ENCODE data around the gene SEC24D.

Gene SEC24D

DNA sequence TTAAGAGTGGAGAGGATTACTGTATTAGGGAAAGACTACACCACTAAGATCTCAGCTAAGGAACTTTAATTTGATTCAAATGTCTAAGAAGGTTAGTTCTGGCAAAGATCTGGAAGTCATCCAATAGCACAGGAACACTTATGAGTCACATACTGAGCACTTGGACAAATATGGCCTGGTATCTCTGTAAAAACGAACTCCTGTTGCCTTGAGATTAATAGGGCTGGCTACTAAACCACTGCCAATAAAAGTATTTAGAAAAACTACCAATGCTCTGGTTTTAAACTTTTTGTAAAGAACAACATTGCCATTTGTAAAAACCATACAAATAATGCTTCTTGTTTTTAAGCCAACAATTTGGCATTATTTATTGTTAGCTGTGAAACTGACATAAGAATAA is 70.5 kb downstream of the SEC24D start:
- Histone ChIP-seq H3K27me3 (ENCODE audit: control insufficient read depth, insufficient read depth, low read length) (no peaks in the 10 kb centered on the region), H3K4me3 (ENCODE audit: low read length) (no peak overlapping the region), H3K36me3 (ENCODE audit: control insufficient read depth, low read depth, low read length) (peaks cover 62% of the 10 kb centered on the region), H3K9me3 (ENCODE audit: control insufficient read depth, low read depth, low read length) (no peaks in the 10 kb centered on the region), H3K27ac (ENCODE audit: low read length) (no peak overlapping the region), H3K9ac (ENCODE audit: low read length) (no peak overlapping the region), H3K4me1 (ENCODE audit: control insufficient read depth, low read depth, low read length) (no peaks in the 10 kb centered on the region)

DNA sequence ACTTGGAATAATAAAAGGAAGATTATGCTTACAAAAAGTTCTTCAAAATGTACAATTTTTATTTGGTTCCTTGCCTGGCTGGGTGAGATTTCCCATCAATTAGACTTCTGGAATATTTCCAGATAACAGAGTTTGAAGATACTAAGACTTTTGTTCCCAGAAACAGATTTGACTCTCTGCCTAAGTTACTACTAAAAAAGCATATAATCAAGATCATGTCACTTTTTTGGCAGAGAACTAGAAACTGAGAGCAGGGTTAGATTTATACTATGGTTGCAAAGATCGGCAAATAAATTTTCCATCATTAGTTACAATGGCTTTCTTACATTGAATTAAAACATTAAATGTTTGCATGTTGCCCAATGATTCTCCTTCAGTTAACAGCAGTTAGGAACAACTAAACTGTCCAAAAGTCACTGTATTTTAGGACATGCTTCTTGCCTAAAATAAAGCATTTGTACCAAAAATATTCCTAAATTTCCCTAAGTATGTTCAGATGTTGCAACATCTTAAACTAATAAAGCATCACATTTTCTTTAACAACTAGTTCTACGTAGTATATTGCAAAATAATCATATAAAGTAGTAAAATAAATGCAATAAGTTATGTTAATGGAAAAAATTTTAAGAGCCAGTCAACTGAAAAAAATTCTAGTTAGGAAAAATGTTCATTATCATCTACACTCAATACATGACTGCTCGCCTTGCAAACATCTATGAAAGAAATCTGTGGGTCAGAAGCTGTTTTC is 73.0 kb downstream of the SEC24D start:
- no peak overlapping the region for H3K9ac ChIP-seq (ENCODE audit: low read length)
- peaks cover 67% of the 10 kb centered on the region for H3K36me3 ChIP-seq (ENCODE audit: control insufficient read depth, low read depth, low read length)
- H3K27me3 ChIP-seq (ENCODE audit: control insufficient read depth, insufficient read depth, low read length) = no peaks in the 10 kb centered on the region
- H3K27ac ChIP-seq (ENCODE audit: low read length) = no peak overlapping the region
- H3K4me3 ChIP-seq (ENCODE audit: low read length) = no peak overlapping the region
- H3K4me1 ChIP-seq (ENCODE audit: control insufficient read depth, low read depth, low read length) = no peaks in the 10 kb centered on the region
- no peaks in the 10 kb centered on the region for H3K9me3 ChIP-seq (ENCODE audit: control insufficient read depth, low read depth, low read length)

DNA sequence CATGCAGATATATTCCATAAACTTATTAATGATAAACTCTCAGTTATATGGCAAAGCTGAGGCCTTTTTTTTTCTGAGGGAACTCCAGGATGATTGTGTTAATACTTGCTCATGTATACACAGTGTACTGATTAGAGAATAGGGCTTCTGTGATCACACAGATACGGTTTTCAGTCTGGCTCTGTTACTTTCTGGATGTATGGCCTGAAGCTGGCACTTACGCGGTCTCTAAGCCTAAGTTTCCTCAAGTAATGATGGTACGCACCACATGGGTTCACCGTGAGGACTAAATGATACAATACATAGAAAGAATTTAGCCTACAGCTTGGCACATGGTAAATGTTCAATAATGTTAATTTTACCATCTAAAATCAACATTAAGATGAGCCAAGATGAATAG is 73.8 kb downstream of the SEC24D start:
- Histone ChIP-seq H3K4me3 (ENCODE audit: low read length) (no peak overlapping the region), H3K27me3 (ENCODE audit: control insufficient read depth, insufficient read depth, low read length) (no peaks in the 10 kb centered on the region), H3K9me3 (ENCODE audit: control insufficient read depth, low read depth, low read length) (no peaks in the 10 kb centered on the region), H3K4me1 (ENCODE audit: control insufficient read depth, low read depth, low read length) (no peaks in the 10 kb centered on the region), H3K9ac (ENCODE audit: low read length) (no peak overlapping the region), H3K27ac (ENCODE audit: low read length) (no peak overlapping the region), H3K36me3 (ENCODE audit: control insufficient read depth, low read depth, low read length) (peaks cover 67% of the 10 kb centered on the region)

DNA sequence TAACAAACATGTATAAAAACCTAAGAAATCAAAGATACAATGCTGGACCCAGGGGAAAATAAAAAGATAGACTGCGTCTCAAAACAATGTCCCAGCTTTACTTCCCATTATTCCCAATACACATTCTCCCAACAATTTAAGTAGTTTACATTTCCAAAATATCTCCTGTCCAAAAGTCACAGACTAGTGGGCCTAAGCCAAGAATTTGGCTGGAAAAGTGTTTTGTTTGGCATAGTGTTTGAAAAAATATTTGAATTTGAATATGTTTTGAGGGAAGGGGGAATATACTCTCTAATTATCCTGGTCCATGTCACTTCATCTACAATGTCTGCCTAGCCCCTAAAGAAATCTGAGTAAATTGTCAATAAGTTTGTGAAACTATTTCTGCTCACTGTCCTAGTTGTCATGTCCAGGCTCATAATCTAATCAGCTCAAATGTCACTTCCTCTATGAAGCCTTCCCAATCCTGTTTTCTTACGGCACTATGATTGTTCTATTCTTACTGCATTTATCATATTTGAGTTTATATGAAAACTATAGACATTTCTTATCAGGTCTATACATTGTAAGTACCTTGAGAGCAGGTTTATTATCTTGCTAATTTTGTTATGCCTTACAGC is 74.4 kb downstream of the SEC24D start:
- Histone ChIP-seq H3K4me1 (ENCODE audit: control insufficient read depth, low read depth, low read length) (no peaks in the 10 kb centered on the region), H3K9ac (ENCODE audit: low read length) (no peak overlapping the region), H3K4me3 (ENCODE audit: low read length) (no peak overlapping the region), H3K36me3 (ENCODE audit: control insufficient read depth, low read depth, low read length) (peaks cover 65% of the 10 kb centered on the region), H3K27me3 (ENCODE audit: control insufficient read depth, insufficient read depth, low read length) (no peaks in the 10 kb centered on the region), H3K9me3 (ENCODE audit: control insufficient read depth, low read depth, low read length) (no peaks in the 10 kb centered on the region), H3K27ac (ENCODE audit: low read length) (no peak overlapping the region)

DNA sequence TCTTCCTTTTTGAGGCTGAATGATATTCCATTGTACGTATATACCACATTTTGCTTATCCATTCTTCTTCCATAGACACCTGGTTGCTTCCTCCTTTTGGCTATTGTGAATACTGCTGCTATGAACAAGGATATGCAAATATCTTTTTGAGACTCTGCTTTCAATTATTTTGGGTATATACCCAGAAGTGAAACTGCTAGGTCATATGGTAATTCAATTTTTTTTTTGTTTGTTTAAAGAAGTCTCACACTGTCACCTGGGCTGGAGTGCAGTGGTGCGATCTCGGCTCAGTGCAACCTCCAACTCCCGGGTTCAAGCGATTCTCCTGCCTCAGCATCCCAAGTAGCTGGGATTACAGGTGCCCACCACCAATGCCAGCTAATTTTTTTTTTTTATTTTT is 75.4 kb downstream of the SEC24D start:
- no peak overlapping the region for H3K9ac ChIP-seq (ENCODE audit: low read length)

DNA sequence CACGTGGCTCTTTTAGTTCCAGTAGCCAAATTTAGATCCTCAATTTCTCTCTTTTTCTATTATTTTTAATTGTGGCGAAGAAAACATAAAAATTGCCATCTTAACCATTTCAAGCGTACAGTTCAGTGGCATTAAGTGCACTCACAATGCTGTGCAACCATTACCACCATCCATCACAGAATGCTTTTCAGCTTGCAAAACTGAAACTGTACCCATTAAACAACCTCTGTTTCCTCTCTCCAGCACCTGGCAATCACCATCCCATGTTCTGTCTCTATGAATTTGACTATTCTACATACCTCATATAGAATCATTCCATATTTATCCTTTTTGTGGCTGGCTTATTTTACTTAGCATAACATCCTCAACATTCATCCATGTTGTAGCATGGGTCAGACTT is 75.8 kb downstream of the SEC24D start:
- Histone ChIP-seq H3K9ac (ENCODE audit: low read length) (no peak overlapping the region), H3K4me3 (ENCODE audit: low read length) (no peak overlapping the region), H3K36me3 (ENCODE audit: control insufficient read depth, low read depth, low read length) (peaks cover 59% of the 10 kb centered on the region), H3K27ac (ENCODE audit: low read length) (no peak overlapping the region), H3K27me3 (ENCODE audit: control insufficient read depth, insufficient read depth, low read length) (no peaks in the 10 kb centered on the region), H3K9me3 (ENCODE audit: control insufficient read depth, low read depth, low read length) (no peaks in the 10 kb centered on the region), H3K4me1 (ENCODE audit: control insufficient read depth, low read depth, low read length) (peaks cover 5% of the 10 kb centered on the region)

More for the DNA sequence above, 75.4 kb downstream of the SEC24D start:
- H3K27ac ChIP-seq (ENCODE audit: low read length) = no peak overlapping the region
- no peaks in the 10 kb centered on the region for H3K27me3 ChIP-seq (ENCODE audit: control insufficient read depth, insufficient read depth, low read length)
- H3K36me3 ChIP-seq (ENCODE audit: control insufficient read depth, low read depth, low read length) = peaks cover 60% of the 10 kb centered on the region
- peaks cover 5% of the 10 kb centered on the region for H3K4me1 ChIP-seq (ENCODE audit: control insufficient read depth, low read depth, low read length)
- no peaks in the 10 kb centered on the region for H3K9me3 ChIP-seq (ENCODE audit: control insufficient read depth, low read depth, low read length)
- H3K4me3 ChIP-seq (ENCODE audit: low read length) = no peak overlapping the region

DNA sequence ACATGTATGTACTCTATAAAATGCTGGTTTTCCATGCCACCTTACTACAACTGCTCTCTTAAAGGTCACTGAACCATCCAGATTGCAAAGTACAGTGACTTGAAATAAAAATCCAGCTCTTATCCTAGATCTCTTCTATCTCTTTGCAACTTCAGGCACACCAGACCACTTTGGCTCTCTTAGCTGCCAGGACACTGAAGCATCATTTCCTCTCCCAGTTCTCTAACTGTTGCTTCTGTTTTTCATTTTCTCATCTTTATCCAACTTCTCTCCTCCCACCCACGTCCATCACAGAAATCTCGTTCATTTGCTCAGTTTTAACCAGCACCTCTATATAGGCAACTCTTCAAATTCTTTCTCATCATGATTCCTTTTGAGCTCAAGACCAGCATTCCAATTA is 76.4 kb downstream of the SEC24D start:
- Histone ChIP-seq H3K27ac (ENCODE audit: low read length) (no peak overlapping the region), H3K27me3 (ENCODE audit: control insufficient read depth, insufficient read depth, low read length) (no peaks in the 10 kb centered on the region), H3K9ac (ENCODE audit: low read length) (no peak overlapping the region), H3K9me3 (ENCODE audit: control insufficient read depth, low read depth, low read length) (no peaks in the 10 kb centered on the region), H3K36me3 (ENCODE audit: control insufficient read depth, low read depth, low read length) (peaks cover 53% of the 10 kb centered on the region), H3K4me3 (ENCODE audit: low read length) (no peak overlapping the region), H3K4me1 (ENCODE audit: control insufficient read depth, low read depth, low read length) (peaks cover 5% of the 10 kb centered on the region)

DNA sequence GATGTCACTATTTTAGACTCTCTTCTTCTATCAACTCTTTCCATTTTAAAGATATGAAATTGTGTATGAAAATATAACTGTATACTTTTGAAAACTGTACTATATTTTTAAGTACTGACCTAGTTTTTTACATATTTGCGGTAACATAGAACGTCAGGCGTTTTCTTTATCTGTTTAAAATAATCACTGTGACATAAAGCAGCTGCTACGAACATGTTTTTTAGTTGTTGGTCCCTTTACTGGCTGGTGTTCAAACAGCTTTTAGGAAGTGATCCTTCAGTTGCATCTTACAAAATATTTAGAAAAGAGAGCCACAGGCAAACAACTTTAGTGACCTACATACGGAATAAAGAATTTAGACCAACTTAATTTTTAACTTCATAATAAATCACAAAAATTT is 77.6 kb downstream of the SEC24D start:
- H3K9me3 ChIP-seq (ENCODE audit: control insufficient read depth, low read depth, low read length) = no peaks in the 10 kb centered on the region
- H3K4me3 ChIP-seq (ENCODE audit: low read length) = no peak overlapping the region
- no peaks in the 10 kb centered on the region for H3K27me3 ChIP-seq (ENCODE audit: control insufficient read depth, insufficient read depth, low read length)
- H3K9ac ChIP-seq (ENCODE audit: low read length) = no peak overlapping the region
- peaks cover 49% of the 10 kb centered on the region for H3K36me3 ChIP-seq (ENCODE audit: control insufficient read depth, low read depth, low read length)
- H3K4me1 ChIP-seq (ENCODE audit: control insufficient read depth, low read depth, low read length) = peaks cover 5% of the 10 kb centered on the region
- no peak overlapping the region for H3K27ac ChIP-seq (ENCODE audit: low read length)

DNA sequence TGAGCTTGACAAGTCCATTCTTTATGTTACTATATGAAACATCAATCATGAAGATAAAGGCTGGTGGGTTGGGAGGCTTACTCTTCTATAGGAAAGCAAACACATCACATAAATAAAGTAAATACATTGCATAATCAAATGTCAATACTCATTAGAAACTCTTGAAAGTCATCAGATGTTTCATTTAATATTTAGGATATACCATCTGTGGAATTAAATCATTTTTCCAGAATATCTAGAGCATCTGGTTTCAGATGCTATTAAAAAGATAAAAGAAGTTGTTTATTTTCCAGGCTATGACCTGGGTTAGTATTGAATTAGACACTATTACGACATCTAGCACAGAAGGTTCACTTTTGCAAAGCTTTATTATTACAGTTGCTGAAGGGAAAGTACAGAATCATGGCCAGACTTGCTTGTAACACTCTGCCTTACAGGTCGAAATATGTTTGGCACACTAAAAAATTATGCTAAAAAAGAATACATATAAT is 78.1 kb downstream of the SEC24D start:
- no peak overlapping the region for H3K27ac ChIP-seq (ENCODE audit: low read length)
- no peak overlapping the region for H3K9ac ChIP-seq (ENCODE audit: low read length)
- H3K4me3 ChIP-seq (ENCODE audit: low read length) = no peak overlapping the region
- H3K36me3 ChIP-seq (ENCODE audit: control insufficient read depth, low read depth, low read length) = peaks cover 48% of the 10 kb centered on the region
- no peaks in the 10 kb centered on the region for H3K27me3 ChIP-seq (ENCODE audit: control insufficient read depth, insufficient read depth, low read length)
- H3K9me3 ChIP-seq (ENCODE audit: control insufficient read depth, low read depth, low read length) = no peaks in the 10 kb centered on the region
- H3K4me1 ChIP-seq (ENCODE audit: control insufficient read depth, low read depth, low read length) = peaks cover 5% of the 10 kb centered on the region

DNA sequence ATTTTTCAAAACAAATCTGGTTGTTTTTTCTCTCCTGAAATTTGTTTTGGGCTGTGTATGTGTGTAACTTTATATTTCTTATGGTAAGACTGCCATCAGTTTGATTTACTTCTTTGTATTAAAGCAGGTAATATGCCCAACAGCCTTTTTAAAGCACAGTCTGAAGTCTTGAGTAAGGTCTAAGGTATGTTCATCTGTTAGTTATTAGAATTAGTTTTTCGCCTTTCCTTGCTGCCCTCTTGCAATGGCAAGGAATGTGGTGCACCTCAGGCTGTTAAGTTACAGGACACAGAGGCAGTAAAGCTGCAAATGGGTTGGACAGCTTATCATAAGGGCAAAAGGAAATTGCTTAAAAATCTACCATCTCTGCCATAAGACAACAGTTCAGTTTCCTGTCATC is 79.0 kb downstream of the SEC24D start:
- H3K36me3 ChIP-seq (ENCODE audit: control insufficient read depth, low read depth, low read length) = peaks cover 49% of the 10 kb centered on the region

DNA sequence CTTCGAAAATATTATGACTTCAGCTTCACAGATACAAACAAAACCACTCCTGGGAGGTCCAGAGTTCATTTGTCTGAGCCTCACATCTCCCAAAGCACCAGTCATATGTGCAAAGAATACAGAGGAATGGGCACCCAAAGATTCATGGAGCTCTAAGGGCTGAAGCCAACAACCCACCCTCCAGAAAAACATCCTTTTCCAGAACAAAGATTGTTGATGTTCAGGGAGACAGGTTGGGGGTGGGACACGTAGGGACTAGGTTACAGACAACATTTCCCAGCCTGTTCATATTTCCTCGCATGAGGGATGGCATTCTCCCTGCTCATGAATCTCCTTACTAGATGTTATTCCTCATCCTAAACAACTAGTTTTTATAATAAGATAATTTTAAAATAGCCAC is 79.5 kb downstream of the SEC24D start:
- Histone ChIP-seq H3K36me3 (ENCODE audit: control insufficient read depth, low read depth, low read length) (peaks cover 51% of the 10 kb centered on the region), H3K4me3 (ENCODE audit: low read length) (no peak overlapping the region), H3K9me3 (ENCODE audit: control insufficient read depth, low read depth, low read length) (no peaks in the 10 kb centered on the region), H3K9ac (ENCODE audit: low read length) (no peak overlapping the region), H3K4me1 (ENCODE audit: control insufficient read depth, low read depth, low read length) (peaks cover 5% of the 10 kb centered on the region), H3K27ac (ENCODE audit: low read length) (no peak overlapping the region), H3K27me3 (ENCODE audit: control insufficient read depth, insufficient read depth, low read length) (no peaks in the 10 kb centered on the region)

More for the DNA sequence above, 79.0 kb downstream of the SEC24D start:
- H3K27me3 ChIP-seq (ENCODE audit: control insufficient read depth, insufficient read depth, low read length) = no peaks in the 10 kb centered on the region
- H3K9ac ChIP-seq (ENCODE audit: low read length) = no peak overlapping the region
- H3K4me1 ChIP-seq (ENCODE audit: control insufficient read depth, low read depth, low read length) = peaks cover 5% of the 10 kb centered on the region
- H3K4me3 ChIP-seq (ENCODE audit: low read length) = no peak overlapping the region
- H3K9me3 ChIP-seq (ENCODE audit: control insufficient read depth, low read depth, low read length) = no peaks in the 10 kb centered on the region
- H3K27ac ChIP-seq (ENCODE audit: low read length) = no peak overlapping the region
